GM12872 (cell line): ENCODE results near the gene ST6GALNAC5.

Source experiments
- TF ChIP-seq, protein P1 (sequence below): IDR thresholded peaks from 3 replicates; pipeline ENCODE4 v1.5.1; 2011; ENCODE audit warnings: low read depth, mild to moderate bottlenecking, low read length, moderate library complexity; ENCODE audit not compliant: insufficient read depth

Gene ST6GALNAC5

DNA sequence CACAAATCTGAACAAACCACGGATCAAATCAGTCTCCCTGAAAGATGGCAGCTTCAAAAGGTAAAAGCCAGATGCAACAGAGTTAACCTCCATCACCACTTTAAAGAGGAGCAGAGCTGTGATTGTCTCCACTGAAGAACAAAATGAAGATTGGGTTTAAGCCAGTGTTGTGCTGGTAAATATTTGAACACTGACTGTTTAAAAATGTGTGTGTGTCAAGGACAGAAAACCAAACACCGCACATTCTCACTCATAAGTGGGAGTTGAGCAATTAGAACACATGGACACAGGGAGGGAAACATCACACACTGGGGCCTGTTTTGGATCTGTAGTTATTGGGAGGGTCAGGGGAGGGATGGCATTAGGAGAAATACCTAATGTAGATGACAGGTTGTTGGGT is 83.9 kb downstream of the ST6GALNAC5 start:
- TF ChIP-seq, protein P1, sequence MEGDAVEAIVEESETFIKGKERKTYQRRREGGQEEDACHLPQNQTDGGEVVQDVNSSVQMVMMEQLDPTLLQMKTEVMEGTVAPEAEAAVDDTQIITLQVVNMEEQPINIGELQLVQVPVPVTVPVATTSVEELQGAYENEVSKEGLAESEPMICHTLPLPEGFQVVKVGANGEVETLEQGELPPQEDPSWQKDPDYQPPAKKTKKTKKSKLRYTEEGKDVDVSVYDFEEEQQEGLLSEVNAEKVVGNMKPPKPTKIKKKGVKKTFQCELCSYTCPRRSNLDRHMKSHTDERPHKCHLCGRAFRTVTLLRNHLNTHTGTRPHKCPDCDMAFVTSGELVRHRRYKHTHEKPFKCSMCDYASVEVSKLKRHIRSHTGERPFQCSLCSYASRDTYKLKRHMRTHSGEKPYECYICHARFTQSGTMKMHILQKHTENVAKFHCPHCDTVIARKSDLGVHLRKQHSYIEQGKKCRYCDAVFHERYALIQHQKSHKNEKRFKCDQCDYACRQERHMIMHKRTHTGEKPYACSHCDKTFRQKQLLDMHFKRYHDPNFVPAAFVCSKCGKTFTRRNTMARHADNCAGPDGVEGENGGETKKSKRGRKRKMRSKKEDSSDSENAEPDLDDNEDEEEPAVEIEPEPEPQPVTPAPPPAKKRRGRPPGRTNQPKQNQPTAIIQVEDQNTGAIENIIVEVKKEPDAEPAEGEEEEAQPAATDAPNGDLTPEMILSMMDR, result no peak

DNA sequence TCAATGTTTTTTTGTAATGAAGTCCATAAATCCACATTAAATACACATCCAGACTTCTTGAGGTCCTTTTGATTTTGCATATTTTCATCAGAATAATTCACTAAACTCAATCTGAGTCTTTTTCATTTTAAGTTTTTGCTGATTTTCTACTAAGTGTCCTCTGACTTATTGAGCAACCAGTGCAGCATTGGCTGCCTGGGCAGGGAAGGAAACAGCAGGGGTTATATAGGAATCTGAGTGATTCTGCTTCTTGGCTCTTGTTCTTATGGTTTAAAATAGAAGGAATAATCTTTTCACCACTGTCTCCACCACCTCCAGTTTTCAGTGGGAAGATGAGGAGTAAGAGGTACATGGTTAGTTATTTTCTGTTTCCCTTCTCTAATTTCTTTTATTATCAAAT is 88.4 kb downstream of the ST6GALNAC5 start:
- TF ChIP-seq, protein P1, result no peak

DNA sequence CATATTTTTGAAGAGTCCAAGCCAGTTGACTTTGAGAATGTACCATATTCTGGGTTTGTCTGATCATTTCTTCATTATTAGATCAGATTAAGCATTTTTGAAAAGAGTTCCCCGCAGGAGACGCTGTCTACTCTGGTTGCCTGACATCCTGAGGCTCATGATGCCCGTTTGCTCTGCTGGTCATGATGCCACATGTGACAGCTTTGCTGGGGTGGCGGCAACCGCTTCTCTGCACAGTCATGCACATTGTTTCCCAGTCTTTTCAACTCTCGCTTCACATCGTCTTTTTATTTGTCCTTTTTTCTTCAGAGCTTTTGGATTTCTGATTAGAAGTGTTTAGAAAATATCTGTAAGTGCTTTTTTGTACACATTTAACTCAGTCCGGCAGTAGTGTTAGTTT is 90.7 kb downstream of the ST6GALNAC5 start:
- TF ChIP-seq, protein P1, result no peak

DNA sequence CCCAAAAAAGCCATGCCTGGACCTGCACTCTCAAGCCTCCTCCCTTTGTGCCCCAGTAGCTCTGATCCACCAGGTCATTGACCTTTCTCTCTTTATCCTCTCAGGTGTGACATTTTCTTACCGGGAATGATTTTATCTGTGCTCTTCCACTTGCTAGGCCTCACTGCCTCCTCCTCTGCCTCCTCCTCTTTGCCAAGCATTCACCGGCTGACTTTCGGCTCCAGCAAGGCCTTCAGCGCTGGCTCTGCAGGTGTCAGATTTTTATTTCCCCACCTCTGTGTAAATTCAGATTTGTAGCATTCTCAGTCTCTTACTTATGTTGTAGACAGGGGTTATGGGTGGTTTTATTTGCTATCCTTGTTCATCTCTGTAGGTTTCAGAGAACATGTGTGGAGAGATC is 91.5 kb downstream of the ST6GALNAC5 start:
- TF ChIP-seq, protein P1, result no peak

DNA sequence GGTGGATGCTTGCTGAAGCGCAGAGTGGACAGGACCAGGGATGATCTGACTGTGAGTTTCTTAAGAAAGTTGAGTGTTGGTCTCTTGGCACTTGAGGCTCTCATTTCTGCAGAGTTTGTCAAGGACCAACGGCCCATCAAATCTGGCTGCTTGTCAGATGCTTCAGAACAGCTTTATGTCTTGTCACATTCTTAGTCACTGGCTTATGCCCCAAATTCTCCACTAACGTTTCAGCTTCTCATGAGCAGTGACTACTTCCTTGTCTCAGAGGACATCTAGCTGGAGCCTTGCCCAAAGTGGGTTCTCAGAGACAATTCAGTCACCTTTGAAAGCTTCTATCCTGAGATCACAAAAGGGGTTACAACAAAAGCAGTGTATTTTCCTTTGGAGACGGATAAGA is 92.3 kb downstream of the ST6GALNAC5 start:
- TF ChIP-seq, protein P1, result no peak

DNA sequence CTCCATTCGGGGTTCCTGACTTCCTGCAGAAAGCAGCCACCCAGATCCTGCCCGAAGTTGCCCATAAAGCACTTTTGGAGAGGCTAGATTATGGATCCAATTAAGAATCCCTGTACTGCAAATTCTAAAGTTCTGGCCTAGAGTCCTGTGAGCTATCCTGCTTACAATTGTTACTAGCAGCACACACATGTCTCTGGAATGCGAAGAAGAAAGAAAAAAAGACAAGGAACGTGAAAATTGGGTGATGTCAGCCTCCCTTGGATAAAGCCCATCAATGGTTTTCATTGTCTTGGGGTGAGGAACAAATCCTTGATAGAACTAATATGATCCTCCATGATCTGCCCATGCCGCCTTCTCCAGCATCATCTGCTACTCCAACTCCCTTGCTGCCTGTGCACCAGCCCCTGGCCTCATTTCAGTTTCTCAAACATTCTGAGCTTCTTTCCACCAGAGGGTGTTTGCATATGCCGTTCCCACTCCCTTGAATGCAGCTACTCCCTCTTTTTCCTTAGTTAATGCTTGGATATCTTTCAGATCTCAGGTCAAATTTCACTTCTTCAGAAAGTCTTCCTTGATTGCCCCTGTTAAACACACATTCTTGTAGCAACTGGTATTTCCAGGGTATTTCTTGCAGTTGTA is 94.0 kb downstream of the ST6GALNAC5 start:
- TF ChIP-seq, protein P1, result no peak

DNA sequence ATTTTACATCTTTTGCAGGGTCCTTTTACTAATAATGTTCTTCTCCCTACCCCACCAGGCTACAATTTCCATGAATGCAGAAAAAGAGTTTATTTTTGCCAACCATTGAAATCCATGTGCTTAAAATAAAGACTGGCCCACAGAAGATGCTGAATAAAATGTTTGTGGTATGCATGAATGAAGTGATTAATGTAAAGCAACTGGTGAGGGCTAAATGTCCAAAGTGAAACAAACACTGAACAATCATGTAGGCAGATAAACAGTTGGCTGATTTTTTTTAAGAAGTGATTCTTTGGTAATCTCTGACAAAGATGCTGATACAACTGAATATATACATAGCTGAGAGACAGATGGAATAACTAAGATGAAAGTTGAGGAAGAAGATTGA is 94.5 kb downstream of the ST6GALNAC5 start:
- TF ChIP-seq, protein P1, result no peak
